Thyroid gland (tissue), 4 donors: Measurements from ENCODE around the gene BAIAP3.

Experiments used
- POLR2A ChIP-seq, 2 donors: fragments of 450-650 bp; IDR thresholded peaks; one replicate each; pipeline ENCODE4 v1.6.1; 2017; ENCODE audit warnings: antibody characterized with exemption in 2 of 2, mild to moderate bottlenecking in 2 of 2, moderate library complexity in 1 of 2
- TF ChIP-seq, protein P1 (sequence below), 6 experiments: fragments of 200-600 bp in 3 of 6; fragments of 450-650 bp in 3 of 6; sonication (generic) in 3 of 6; IDR thresholded peaks; one replicate each; pipeline ENCODE4 v1.5.1; 2016 to 2019; ENCODE audit warnings: antibody characterized with exemption in 6 of 6, mild to moderate bottlenecking in 2 of 6, inconsistent platforms in 1 of 6, moderate library complexity in 1 of 6

DNA sequence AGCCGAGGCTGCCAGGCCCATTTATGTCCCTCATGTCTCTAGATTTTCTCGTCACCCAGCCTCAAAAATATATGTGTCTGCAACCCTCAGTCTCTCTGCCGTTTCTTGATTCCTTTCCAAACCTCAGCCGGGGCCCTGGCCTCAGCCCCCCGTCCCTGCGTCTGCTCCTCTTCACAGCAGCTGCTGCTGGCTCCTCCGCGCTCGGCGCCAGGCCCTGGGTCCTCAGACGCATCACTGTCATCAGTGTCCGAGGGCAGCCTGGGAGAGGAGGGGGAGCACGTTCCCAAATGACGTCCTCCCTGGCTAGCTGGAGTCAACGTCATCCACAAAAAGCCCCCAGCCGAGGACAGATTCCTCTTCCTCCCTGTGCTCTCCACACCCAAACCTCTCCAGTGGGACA lies 15.9 kb downstream of the BAIAP3 start:
- TF ChIP-seq, protein P1, sequence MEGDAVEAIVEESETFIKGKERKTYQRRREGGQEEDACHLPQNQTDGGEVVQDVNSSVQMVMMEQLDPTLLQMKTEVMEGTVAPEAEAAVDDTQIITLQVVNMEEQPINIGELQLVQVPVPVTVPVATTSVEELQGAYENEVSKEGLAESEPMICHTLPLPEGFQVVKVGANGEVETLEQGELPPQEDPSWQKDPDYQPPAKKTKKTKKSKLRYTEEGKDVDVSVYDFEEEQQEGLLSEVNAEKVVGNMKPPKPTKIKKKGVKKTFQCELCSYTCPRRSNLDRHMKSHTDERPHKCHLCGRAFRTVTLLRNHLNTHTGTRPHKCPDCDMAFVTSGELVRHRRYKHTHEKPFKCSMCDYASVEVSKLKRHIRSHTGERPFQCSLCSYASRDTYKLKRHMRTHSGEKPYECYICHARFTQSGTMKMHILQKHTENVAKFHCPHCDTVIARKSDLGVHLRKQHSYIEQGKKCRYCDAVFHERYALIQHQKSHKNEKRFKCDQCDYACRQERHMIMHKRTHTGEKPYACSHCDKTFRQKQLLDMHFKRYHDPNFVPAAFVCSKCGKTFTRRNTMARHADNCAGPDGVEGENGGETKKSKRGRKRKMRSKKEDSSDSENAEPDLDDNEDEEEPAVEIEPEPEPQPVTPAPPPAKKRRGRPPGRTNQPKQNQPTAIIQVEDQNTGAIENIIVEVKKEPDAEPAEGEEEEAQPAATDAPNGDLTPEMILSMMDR (IDR thresholded peaks at IDR 0.05): no peak
- no peak for TF ChIP-seq POLR2A (IDR thresholded peaks at IDR 0.05)
